GM18870 (cell line): ENCODE data around the gene RIBC1.
"Not testable (repeated sequence)": the region's sequence is repeated elsewhere in the genome, so short reads cannot be mapped to it uniquely, and the experiment has no call there.

Source experiments
- ATAC-seq: cut with Tn5 transposase; IDR thresholded peaks from one replicate; pipeline ENCODE4 v1.9.1; 2021; ENCODE audit warnings: moderate library complexity; ENCODE audit not compliant: unreplicated experiment

RIBC1 gene

GRCh38 chrX:53422861-53423306 is at the start of gene RIBC1:
RIBC1 (plus strand) TSS chrX:53422873; CDS start chrX:53426277, 3,404 bp downstream.
- ATAC-seq, result no peak

DNA sequence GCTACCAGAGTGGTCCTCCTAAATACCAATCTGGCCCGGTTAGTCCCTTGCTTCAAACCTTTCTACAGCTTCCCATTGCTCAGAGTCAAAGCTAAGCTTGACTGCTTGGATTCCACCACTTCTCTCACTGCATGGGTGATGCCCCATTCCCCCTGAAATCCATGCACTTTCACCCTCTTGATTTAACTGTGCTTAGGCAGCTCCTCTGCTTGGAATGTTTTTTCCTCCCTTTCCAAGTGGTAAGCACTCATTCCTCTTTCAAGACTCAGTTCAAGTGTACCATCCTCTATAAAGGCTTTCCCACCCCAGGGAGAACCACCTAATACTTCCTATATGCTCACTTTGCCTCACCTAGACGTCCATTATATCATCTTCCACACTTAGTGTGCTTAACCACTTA is 49.4 kb upstream of the RIBC1 start:
- no peak for ATAC-seq

DNA sequence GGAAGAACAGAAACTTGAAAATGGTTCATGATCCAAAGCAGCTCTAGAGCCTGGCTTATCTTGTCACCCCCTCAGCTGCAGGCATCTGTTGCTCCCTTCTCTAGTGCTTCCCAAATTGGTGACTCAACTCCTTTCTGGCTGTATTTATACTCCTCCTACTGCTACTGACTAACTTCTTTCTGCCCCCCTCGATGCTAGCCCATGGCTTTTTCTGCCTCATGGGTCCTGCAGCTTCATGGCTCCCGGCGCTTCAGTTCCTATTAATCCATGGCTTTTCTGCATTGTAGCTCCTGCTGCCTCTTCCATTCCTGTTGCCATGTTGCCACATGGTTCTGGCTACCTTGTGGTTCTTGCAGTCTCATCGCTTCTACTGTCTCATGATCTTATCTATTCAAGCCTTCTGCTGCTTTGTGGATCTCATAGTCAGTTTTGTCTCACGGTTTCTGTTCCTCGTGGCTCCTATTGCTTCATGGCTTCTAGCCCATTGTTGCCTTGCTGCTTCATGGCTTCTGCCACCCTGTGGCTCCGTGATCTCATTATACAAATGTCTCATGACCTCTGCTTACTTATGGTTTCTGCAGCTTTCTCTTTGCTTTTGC is 48.4 kb upstream of the RIBC1 start:
- no peak for ATAC-seq

DNA sequence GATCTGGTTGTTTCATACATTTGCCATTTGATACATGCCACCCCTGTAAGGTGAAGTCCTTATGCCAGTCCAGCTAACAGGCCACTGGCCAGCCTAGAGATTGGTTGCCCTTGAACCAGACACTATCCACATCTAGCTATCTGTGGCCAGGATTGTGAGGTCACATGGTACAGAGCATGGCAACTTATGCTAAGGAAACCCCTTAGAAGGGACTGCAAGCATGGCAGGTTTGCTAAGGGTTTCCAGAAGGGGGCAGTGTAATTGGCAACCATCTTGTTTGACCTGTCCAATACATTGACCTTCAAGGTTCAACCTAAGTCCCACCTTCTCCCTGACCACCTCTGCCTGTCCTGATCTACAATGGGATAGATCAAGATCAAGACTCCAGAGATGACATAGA is 47.8 kb upstream of the RIBC1 start:
- no peak for ATAC-seq

GRCh38 chrX:53376888-53377287 is 45.8 kb upstream of the RIBC1 start:
- no peak for ATAC-seq

DNA sequence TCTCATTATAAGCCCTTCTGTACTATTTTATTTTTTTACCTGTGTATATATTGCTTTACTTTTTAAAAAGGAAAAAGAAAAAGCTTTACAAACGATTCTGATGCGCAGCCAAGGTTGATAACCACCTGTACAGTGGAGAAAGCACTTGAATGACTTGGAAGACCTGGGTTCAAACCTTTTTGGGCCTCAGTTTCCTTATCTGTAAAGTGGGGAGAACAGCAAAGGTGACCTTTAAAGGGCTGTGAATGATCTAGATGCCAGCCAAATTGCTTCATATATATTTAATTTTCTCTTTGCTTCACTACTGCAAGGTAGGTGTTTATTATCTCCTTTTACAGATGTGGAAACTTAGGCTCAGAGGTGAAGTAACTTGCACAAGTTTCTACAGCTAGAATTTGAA is 45.2 kb upstream of the RIBC1 start:
- ATAC-seq, result no peak

DNA sequence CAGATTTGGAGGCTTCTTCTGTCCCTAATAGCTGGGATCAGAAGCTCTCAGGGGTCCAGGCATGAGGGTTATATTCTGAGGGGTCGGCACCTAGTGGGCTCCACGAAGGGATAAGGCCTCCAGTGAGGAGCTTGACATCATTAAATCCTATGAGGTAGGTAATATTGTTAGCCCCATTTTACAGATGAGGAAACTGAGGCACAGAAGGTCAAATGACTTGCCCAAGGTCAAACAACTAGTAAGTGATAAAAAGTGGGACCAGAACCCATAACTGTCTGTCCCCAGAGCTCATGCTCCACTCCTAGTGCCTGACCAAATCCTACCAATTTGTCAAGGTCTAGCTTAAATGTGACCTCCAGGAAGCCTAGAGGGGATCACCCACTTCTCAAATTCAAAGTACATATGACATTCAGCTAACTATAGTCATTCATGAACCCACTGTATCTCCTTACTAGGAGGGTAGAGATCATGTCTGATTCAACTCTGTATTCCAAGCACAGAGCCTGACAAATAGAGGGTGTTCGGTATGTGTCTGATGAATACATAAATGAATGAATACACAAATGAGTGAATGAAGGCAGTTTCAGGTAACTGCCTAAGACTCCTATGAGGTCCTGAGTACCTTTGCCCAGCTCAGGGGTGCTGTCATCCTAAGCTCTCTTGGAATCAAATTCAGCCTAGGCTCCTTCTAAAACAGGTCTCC is 43.5 kb upstream of the RIBC1 start:
- no peak for ATAC-seq

- ATAC-seq, result no peak
These were observed 42.9 kb upstream of the RIBC1 start for GRCh38 chrX:53379747-53380146.

- ATAC-seq, result no peak
These were observed 39.1 kb upstream of the RIBC1 start for GRCh38 chrX:53383376-53384076.

DNA sequence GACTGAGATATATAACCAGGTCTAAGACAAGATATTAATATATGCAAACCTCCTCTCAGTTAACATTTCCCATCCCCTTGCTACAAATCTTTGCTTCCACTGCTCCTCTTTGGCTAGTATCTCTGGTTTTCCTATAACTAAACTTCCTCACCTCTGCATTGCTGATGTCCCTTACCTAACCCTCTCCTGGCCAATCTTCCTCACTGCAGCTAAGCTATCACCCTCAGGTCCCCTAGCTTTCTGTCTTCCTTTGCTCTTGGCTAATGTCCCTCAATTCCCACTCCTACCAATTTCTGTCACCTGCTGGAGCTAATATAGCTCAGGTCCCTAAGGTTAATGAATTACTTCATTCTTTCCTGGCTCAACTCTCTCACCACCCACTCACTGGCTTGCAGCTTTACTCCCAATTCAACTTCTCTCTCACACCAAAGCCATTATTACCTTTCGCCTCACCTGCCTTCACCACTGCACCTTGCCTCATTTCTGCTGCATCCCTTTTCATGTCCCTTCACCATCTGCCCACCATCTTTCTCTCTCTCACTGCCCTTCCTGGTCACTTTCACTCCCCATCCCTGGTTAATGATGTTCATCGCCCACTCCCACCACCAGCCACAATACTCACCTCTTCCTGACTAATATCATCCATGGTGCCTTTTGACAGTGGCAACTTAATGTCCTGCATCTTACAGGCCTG is 26.9 kb upstream of the RIBC1 start:
- ATAC-seq, result no peak

GRCh38 chrX:53398216-53398615 is 24.5 kb upstream of the RIBC1 start:
- ATAC-seq, result no peak

DNA sequence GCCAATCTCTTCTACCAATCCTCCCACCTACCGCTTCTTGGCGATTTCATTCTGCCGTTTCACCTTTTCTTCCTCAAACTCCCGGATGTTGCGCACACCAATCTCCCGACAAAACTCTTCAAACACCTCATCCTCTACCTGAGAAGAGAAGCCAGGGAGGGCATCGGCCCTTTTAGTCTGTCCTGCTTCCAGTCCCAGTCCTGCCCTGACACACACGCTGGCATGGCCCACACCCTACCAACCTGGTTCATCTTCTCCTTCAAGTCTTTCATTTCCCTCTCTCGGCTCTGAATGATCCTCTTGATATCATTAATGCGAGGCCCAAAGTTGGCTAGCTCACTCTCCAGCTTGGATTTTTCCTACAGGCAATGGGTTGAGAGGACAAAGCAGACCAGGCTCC is 19.1 kb upstream of the RIBC1 start:
- ATAC-seq, result no peak

DNA sequence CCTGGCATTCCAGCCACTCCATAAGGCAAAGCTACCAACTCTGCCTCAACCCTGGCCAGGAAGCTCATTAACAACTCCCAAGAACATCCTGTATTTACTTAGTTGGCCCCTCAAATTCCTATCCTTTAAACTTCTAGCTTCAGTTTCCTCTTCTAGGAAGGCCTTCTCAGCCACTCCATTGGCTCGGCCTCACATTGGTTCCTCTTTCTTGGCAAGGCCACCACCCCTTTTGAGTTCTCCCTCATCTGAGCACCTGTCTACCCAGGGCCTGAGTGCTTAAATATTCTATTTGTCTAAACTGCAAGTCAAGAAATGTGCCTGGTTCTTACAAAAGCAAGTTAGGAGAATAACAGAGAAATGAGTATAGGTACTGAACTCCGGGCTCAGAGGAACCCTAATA is 10.2 kb upstream of the RIBC1 start:
- no peak for ATAC-seq

DNA sequence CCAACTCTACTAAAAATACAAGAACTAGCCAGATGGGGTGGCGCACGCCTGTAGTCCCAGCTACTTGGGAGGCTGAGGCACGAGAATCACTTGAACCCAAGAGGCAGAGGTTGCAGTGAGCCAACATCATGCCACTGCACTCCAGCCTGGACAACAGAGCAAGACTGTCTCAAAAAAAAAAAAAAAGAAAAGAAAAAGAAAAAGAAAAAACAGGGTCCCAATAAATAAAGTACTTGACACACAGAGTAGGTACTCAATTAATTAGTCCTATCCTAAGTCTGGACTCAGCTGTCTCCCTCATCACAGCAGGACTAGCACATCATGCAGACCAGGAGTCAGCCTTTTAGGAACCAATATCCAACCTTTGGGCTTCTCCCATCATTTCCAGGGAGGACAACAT is 2.3 kb upstream of the RIBC1 start:
- not testable (repeated sequence) for ATAC-seq

- no peak for ATAC-seq
These were observed 1.5 kb upstream of the RIBC1 start for GRCh38 chrX:53421125-53421524.

DNA sequence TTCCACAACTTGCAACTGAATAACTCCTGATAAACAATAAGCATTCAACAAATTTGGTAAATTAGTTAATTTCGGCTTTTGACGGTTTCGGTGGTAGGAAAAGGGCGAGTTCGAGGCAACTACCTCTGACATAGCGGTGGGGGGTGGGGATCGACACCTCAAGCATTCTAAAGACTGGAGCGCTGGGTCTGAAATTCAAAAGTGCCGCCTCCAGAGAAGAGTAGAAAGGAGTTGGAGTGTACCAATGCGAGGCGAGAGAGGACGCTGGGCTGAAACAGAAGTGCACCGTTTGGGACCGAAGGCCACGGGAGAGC is 944 bp upstream of the RIBC1 start:
- peak; percentile 2 for ATAC-seq

DNA sequence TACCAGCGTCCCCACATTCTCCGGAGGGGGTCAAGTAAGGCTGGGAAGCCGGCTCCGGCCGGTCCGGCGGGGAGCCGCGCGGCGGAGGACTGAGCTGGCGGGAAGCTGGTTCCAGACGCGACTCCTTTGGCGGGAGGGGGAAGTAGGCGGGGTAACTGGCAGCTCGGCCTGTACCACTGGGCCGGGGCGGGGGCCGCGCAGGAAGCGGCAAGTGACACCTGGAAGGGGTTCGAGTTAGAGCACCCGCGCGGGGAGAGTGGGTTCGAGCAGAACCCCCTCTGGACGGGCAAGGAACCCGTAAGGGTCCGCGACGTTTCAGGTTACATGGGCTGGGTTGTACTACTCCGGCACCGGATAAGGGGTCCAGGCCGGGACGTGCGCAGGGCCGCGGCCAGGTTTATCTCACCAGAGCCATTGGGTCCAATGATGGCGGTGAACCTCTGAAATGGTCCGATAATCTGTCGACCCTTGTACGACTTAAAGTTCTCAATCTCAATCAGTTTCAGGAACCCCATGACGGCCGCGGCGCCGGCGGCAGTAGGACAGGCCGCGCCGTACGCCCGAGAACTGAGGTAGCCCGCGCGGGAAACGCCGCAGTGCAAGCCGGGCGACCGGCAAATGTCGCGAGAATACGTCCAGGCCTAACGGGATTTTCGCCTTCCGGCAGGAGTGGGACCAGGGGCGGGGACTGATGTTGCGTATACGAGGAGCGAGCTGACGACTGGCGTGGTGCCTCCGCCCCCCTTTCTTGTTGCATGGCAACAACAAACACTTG is 400 bp upstream of the RIBC1 start, which contains the start of gene SMC1A:
SMC1A (minus strand) TSS at position 569 of the 775 bp plus-strand sequence; CDS start at position 515, 54 bp downstream.
- ATAC-seq, result peak; percentile 95

DNA sequence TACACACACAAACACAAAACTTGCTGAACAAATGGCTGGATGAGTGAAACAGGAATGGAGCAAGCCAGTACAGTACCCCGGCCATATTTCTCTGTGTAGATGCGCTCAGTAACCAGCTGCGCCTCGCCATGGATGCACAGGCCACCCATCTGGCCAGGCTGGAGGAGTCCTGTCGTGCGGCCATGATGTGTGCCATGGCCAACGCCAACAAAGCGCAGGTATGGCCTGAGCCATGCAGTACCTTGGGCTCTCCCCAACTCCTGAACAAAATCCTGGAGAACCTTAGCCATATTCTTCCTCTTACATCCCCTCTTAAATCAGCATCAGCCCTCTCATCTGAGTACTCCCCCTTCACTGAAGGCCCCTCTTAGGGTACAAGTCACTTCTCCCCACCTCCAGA is 7.1 kb downstream of the RIBC1 start:
- ATAC-seq, result no peak

- ATAC-seq, result no peak
These were observed 7.6 kb downstream of the RIBC1 start for GRCh38 chrX:53430231-53430630.

- ATAC-seq, result peak; percentile 59
These were observed 11.3 kb downstream of the RIBC1 start, which contains the start of gene HSD17B10 for GRCh38 chrX:53433651-53434639. HSD17B10 (minus strand) TSS chrX:53434370; CDS start chrX:53434345, 25 bp downstream.
